ENCODE results near the gene MAMDC2. TPM values are rescaled to one million over a fixed set of nuclear protein-coding genes. Genes with fewer than 3 reads are reported as not detected.

MAMDC2 gene
- polyA plus RNA-seq, 2 of the 4 experiments (the other 2 are of a cell fraction), result 0.30 to 0.34 TPM

- POLR2A ChIA-PET, result no interaction called here
Observed at GRCh38 chr9:70111641-70112236, 68.1 kb downstream of the MAMDC2 start.

GRCh38 chr9:70112981-70113380 lies 69.3 kb downstream of the MAMDC2 start:
- no peaks in the 10 kb centered on the region for H3K4me1 ChIP-seq
- H3K4me3 ChIP-seq, result no peak overlapping the region
- TF ChIP-seq REST (IDR thresholded peaks at IDR 0.05) (no peak), RFX5 (IDR thresholded peaks at IDR 0.05) (no peak), TP53 (CRISPR knock-in tag; IDR thresholded peaks at IDR 0.05) (no peak), ZC3H11A (IDR thresholded peaks at IDR 0.05) (no peak), JUNB (IDR thresholded peaks at IDR 0.05) (no peak), HDAC2 (IDR thresholded peaks at IDR 0.05) (no peak)
- ChIA-PET POLR2A (no interaction called here), CTCF (interaction anchor here (0.8 to 8.7 kb wide), 23 partner anchors 10 to 691 kb away, joined by 3 to 157 read pairs (median 4); partner anchors contain the start of gene MAMDC2)
- H3K27ac ChIP-seq, result no peak overlapping the region
- FAIRE-seq, result no peak
- no peaks in the 10 kb centered on the region for H3K9me3 ChIP-seq
- no peak for DNase-seq (ENCODE audit: low read depth in 1 of 2, low spot score in 1 of 2)
- H3K4me2 ChIP-seq, result no peak overlapping the region
- no peak; a peak in 1 of 6 replicates for ATAC-seq
- WGBS (ENCODE audit: missing lambda C conversion rate), result 63% methylated on average over 2 of the region's 2 CpGs

More at GRCh38 chr9:70111641-70112236, 68.1 kb downstream of the MAMDC2 start:
- no peak overlapping the region for H3K4me3 ChIP-seq
- no peak overlapping the region for H3K4me2 ChIP-seq
- no peaks in the 10 kb centered on the region for H3K9me3 ChIP-seq
- no peak for TF ChIP-seq RNF2 (IDR thresholded peaks at IDR 0.05; ENCODE audit: borderline replicate concordance, low read depth)
- no peak for TF ChIP-seq RFX5 (IDR thresholded peaks at IDR 0.05)
- no peak for TF ChIP-seq ZNF302 (CRISPR knock-in tag; IDR thresholded peaks at IDR 0.05)
- TF ChIP-seq ATOH8 (CRISPR knock-in tag; IDR thresholded peaks at IDR 0.05; ENCODE audit: low read depth), result no peak
- TF ChIP-seq ZSCAN20 (CRISPR knock-in tag; IDR thresholded peaks at IDR 0.05), result no peak
- no peak for TF ChIP-seq ESRRA (IDR thresholded peaks at IDR 0.05; ENCODE audit: borderline replicate concordance, low read length)
- TF ChIP-seq HOXB13 (CRISPR knock-in tag; IDR thresholded peaks at IDR 0.05; ENCODE audit: low read depth), result no peak
- no peak for TF ChIP-seq EP300 (IDR thresholded peaks at IDR 0.05)
- no peak for TF ChIP-seq RCOR1 (IDR thresholded peaks at IDR 0.05; ENCODE audit: low read depth, low read length)
- no peak for TF ChIP-seq FOSL2 (IDR thresholded peaks at IDR 0.05)
- TF ChIP-seq FOSL2 (CRISPR knock-in tag; IDR thresholded peaks at IDR 0.05), result no peak
- no peak for TF ChIP-seq SREBF2 (IDR thresholded peaks at IDR 0.05)
- no peak for TF ChIP-seq RARB (CRISPR knock-in tag; IDR thresholded peaks at IDR 0.05)
- no peak for TF ChIP-seq E2F6 (IDR thresholded peaks at IDR 0.05; ENCODE audit: borderline replicate concordance, low read depth)
- no peak for TF ChIP-seq REST (IDR thresholded peaks at IDR 0.05)
- TF ChIP-seq HOXB5 (CRISPR knock-in tag; IDR thresholded peaks at IDR 0.05), result no peak
- no peak for TF ChIP-seq HOXA7 (CRISPR knock-in tag; IDR thresholded peaks at IDR 0.05)
- no peak for TF ChIP-seq KDM1A (IDR thresholded peaks at IDR 0.05; ENCODE audit: low read depth)
- TF ChIP-seq CEBPB (IDR thresholded peaks at IDR 0.05), result no peak
- no peak for TF ChIP-seq MAFK (IDR thresholded peaks at IDR 0.05; ENCODE audit: partially characterized antibody)
- TF ChIP-seq CHD2 (IDR thresholded peaks at IDR 0.05; ENCODE audit: low read length, partially characterized antibody), result no peak
- no peak overlapping the region for H3K27ac ChIP-seq
- ATAC-seq, result no peak
- 19% methylated on average over 5 of the region's 5 CpGs for WGBS (ENCODE audit: missing lambda C conversion rate)
- H3K4me1 ChIP-seq, result no peaks in the 10 kb centered on the region
- FAIRE-seq, result no peak
- DNase-seq (ENCODE audit: low read depth in 1 of 2, low spot score in 1 of 2), result no peak
- CTCF ChIA-PET, result interaction anchor here (0.6 to 8.7 kb wide), 35 partner anchors 11 to 699 kb away, joined by 3 to 157 read pairs (median 4); partner anchors contain the start of gene MAMDC2
